DMS 273 treated with DMSO at 0.1 percent for 48 hours (cell line): Measurements from ENCODE around the gene ARHGEF16.

Source experiments
- DNase-seq: peaks from one replicate; lab custom pipeline; 2025; lab: John Stamatoyannopoulos, UW

ARHGEF16 gene

DNA sequence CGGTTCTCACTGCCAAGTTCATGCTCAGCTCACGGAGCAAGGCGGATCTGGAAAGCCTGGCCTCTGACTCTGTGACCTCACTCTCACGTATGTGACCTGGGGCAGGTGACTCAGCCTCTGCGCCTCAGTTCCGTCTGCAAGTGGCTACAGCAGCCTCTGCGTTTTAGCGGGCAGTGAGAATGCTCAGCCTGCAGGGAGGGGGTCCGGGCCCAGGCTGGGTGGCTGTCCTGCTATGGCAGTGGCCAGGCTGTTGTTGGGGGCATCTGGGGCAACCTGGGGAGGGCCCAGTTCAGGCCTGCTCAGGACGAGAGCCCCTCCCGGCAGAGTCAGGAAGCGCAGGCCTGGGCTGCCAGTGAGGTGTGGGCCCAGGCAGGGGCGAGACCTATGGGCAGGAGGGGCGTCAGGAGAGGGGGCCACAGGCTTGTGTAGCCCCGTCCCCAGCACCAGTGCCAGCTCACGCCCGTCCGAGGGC lies 27.9 kb downstream of the ARHGEF16 start:
- no peak for DNase-seq

DNA sequence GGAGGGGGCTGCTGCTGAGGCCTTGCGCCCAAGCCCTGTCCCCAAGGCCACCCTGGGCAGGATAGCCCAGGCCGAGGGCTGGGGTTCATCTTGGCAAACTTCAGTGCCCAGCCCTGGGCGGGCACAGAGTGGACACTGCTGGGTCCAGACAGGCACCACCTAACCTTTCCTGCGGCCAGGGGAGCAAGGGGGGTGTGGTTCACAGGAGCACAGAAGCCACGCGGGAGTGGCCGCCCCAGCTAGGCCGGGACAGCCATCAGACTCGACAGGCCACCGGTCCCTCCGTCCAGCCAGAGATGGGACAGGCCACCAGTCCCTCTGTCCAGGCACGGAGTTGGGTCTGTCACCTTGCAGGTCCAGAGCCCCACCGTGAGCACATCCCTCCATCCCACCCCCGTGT lies 28.9 kb downstream of the ARHGEF16 start:
- DNase-seq: no peak

DNA sequence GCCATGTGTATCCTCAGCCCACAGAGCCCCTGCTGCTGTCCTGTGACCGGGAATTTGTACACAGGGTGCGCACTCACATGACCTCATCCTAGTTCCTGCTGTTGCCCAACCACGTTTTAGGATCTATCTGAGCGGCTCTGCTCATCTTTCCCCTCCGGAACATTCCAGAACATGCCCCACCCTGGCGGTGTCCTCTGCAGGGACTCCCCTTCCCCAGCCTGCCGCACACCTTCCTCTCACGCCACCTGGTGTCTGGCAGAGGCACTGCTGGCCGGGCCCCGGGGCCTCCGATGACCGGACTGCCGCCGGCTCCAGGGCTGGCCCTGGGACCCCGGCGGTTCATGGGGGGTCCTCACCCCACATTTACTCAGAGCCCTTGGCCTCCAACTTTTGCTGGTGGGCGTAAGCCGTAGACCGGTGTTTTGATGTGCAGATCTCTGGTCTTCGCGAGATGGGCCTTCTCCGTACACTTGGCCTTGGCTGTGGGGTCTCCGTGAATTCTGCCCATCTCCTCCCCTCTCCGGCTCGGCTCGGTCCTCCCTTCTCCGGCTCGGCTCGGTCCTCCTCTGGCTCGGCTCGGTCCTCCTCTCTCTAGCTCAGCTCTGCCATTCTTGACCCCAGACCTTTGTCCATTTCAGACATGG lies 29.5 kb downstream of the ARHGEF16 start:
- no peak for DNase-seq

DNA sequence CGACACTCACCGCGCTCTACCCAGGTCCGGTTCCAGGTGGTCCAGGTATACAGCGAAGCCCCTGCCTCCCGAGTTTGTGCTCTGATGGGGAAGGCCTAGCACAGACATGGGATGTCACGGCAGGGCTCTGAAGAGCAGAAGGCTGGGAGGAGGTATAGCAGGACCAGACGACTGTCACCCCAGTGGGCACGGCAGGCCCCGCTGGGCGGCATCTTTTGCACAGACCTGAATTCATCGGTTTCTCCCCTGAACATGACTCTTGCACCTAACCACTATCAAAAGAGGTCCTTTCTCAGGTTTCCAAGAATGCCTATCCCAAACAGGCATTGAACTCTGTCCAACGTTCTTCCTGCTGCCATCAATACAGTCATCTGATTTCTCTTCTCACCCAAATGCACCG lies 30.6 kb downstream of the ARHGEF16 start:
- no peak for DNase-seq

DNA sequence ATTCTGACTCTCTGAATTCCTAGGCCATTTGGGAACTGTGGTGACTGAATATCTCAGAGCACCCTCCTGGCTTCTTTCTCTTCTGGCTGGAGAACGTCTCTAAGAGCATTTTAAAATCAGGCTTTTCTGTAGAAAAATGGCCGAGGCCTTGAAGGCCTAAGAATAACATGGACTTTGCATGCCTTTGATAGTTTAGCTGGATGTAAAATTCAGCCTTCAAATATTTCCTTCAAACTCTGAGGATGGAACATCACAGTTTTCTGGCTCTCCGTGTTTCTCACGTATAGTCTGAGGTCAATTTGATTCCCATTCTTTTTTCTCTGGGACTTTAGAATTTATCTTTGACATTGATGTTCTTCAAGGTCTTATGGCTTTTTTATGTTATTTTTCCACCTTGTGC lies 34.0 kb downstream of the ARHGEF16 start:
- no peak for DNase-seq

DNA sequence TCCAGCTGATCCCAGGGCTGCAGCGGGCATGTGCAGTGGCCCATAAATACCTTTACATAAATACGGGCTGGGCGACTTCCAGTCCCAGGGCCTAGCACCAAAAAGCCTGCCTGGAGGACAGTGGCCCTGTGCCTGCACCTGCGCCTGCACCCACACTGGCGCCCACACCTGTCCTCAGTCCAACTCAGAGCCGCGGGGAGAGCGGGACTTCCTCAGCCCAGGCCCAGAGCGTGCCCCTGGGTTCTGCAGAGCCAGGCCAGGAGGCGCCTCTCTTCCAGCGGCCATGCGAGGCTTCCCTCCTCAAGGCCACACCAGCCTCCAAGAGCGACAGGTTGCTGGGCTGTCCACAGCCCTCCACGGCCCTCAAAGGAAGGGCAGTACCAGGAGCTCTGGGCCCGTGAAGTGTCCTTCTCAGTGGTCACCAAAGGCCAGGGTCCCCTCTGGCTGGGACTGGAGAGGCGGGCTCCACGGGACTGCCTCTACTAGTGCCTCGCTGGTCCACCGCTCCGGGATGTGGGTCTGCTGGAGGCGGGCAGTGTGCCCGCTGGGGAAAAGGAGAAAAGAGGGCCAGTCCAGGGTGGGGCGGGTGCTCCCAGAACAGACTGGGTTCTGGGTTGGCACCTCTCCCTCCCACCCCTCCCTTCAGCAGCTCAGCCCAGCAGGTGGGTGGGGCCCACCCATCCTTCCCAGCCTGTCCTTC lies 35.7 kb downstream of the ARHGEF16 start:
- no peak for DNase-seq

DNA sequence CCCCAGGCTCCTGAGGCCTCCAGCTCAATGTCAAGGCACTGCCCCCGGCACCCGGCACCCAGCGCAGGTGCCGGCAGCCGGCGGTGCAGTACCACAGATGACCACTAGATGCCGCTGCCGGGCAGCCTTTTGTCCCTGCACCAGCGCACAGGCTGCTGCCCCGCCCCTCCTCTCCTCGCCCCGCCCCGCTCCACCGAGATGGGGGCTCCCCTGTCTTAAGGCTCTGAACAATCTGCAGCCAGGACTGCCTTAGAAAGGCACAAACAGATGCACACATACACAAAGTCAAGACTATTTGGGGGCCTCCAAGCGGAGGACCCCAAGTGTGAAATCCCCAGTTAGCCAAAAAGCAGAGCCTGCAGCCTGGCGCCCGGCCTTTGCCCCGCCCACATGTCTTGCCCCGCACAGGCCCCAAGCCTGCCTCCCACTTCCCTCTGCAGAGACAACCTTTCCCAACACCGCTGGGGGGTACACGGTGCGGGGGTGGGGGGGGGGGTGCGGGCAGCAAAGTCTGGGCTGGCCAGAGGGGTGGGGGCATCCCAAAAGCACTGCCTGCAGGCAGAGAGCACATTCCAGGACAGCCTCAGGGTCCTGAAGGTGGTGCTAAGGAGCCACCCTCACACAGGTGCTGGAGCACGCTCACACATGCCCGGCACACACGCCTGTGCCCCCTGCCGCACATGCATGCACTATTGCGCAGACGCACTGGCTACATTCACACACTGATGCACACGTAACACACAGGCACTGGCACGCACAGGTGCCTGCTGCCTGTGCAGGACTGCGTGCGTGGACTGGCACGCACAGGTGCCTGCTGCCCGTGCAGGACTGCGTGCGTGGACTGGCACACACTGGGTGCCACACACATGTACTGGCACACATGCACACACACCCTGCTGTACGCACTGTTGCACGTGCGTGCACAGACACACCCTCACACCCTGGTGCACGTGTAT lies 37.1 kb downstream of the ARHGEF16 start:
- DNase-seq: no peak

DNA sequence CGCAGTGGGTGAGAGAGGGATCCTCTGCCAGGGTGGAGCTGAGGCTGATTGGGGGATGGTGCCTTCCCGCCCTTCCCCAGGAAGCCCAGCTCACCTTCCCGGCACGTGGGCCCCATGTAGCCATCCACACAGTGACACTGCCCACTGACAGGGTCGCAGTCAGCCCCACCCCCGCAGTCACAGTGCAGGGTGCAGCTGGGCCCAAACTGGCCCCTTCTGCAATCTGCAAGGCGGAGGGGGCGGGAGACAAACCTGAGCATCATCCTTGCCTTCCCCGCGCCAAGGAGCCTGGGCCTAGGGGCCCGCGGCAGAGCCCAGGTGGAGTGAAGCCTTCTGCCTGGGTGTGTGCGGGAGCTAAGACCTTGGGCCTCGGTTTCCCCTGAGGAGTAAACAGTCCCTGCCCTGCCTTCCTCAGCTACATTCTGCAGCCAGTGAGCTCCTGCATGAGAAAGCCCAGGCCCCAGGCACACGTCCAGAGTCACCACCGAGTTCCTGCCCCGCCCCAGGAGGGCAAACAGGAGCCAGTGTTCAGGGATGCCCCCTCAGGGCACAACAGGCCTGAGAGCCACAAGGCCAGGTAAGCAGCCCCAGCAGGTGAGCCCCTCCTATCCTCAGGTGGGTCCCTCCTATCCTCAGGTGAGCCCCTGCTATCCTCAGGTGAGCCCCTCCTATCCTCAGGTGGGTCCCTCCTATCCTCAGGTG lies 38.2 kb downstream of the ARHGEF16 start:
- no peak for DNase-seq

DNA sequence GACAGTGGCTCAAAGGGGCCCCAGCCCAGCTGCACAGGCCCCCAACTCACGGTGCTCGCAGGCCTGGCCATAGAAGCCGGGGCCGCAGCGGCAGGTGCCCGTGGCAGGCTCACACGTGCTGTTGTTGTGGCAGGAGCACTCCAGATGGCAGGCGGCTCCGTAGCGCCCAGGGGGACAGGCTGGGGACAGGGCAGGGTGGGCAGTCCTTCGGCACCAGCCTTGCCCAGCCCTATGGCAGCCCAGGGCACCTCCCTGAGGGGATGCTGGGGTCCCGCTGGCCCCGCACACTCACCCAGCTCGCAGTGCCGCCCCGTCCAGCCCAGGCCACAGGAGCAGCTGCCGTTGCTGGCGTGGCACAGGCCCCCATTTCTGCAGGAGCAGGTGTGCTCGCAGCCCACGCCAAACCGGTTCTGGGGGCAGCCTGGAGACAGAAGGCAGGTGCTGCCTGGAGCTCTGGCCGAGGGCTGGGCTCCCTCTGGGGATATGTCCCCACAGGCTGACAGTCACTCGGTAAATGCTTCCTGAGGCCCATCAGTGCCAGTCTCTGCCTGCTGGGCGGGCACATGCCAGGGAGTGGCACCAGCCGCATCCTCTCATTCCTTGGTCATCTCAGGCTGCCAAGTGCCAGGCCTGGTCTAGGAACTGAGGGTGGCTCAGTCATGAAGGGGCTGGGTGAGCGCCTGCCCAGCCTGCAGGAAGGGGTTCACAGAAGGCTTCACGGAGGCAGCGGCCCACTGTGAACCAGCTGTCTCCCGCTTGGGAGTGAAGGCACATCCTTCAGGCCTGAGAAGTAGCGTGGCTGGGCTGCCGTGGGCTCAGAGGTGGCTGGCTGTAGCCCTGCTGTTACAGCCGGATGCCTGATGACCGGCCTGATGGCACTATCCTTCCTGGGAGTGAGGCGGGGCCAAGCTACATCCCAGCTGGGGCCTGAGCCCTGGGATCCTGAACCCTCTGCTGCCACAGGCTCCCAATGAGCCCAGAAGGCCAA lies 40.1 kb downstream of the ARHGEF16 start:
- DNase-seq: no peak

DNA sequence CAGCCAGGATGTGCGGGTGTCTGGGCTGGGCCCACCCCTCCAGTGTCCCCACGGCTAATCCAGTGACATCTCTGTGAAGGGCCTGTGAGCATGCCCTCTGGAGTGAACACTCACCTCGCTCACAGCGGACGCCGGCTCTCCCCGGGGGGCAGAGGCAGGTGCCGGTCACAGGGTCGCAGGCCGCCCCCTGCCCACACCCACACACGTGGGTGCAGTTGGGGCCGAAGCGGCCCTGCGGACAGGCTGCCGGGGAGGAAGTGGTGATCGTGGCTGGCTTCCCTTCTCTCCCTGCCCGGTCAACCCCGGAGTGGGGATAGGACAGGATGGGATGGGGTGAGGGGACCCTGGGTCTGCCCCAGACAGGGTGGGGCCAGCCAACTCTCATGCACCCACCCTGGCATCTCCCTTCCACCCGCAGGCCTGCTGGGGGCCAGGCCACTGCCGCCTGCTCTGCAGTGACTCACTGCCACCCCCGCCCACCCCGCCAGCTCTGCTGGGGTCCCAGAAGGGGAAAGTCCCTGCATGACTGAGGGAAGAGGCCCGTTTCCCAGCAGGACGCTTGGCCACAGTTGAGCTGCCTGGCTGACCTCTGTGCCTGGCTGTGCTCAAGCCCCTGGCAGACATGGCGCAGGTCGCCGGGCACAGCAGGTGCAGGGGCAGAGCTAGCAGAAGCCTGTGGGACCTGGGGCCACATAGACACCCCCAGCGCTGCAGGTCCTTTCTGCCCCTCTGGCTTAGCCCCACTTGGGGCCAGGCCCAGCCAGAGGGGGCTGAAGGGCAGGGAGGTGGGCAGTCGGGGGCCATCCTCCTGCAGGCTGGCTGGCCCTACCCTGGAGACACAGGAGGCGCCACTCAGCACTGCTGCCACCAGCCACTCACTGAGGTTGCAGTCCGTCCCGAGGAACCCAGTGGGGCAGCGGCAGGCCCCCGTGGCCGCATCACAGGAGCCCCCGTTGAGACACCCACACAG lies 41.6 kb downstream of the ARHGEF16 start:
- no peak for DNase-seq

DNA sequence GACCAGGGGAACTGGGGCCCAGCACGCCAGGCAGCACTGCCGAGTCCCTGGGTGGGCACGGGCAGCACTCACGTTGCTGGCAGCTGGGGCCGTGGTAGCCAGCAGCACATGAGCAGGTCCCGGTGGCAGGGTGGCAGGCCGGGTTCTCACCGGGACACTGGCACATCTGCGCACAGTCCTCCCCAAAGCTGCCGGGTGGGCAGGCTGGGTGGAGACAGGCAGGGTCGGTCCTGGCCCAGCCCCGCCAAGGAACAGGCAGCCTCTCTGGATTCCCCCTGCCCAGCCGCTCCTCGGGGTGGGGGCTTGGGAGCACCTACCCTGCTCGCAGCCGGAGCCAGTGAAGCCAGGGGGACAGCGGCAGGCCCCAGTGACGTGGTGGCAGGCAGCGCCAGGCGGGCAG lies 42.5 kb downstream of the ARHGEF16 start:
- DNase-seq: no peak

DNA sequence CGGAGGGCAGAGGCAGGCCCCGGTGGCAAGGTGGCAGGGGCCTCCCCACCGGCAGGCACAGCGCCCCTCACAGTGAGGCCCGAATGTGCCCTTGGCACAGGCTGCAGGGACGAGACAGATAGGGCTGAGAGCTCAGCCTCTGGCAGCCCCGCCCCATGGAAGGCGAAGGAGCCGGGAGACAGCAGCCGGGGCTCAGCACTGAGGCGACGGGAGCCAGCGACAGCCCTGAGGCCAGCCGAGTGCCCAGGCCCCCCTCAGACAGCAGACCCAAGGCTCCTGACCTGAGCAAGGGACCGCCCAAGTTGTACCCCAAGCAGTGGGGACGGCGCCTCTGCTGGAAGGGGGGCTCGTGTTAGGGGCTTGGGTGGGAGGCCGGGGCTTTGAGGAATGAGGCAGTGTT lies 43.1 kb downstream of the ARHGEF16 start:
- DNase-seq: no peak

DNA sequence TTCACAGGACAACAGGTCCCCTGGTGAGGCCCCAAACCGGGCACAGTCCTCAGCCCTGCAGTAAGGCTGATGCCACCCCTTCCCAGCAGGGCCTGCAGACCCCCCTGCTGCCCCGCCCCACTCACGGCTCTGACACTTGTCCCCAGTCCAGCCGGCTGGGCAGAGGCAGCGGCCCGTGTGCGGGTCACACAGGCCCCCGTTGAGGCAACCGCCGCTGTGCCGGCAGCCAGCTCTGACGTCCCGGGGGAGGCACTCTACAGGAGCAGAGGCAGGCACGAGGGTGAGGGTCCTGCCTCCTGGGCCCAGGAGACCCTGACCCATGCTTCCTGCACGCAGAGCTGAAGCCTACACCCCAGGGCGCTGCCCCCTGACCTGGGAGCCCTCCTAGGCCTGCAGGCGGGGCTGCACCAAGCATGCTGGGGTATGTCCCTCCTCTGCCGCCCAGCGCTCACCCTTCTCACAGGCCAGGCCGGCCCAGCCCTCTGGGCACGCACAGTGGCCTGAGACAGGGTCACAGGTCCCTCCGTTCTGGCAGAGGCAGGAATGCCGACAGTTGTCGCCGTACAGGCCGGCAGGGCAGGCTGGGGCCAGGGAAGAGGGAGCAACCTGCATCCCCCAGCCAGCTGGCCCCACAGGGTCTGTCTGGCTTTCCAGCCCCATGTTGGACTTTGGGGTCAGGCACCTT lies 43.9 kb downstream of the ARHGEF16 start:
- no peak for DNase-seq

DNA sequence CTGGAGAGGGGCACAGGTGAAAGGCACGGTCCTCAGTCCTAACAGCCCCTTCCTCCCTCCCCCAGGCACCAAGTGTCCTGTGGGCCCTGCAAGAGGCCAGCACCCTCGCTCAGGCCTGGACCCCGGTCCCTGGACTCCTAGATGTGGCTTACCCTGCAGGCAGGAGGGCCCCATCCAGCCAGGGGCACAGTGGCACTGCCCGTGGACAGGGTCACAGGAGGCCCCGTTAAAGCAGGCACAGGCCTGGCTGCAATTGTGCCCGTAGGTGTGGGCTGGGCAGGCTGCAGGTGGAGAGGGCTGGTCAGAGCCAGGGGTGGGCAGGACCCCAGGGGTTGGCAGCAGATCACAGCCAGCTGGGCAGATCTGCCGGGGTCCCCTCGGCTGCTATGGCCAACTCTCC lies 44.5 kb downstream of the ARHGEF16 start:
- no peak for DNase-seq

DNA sequence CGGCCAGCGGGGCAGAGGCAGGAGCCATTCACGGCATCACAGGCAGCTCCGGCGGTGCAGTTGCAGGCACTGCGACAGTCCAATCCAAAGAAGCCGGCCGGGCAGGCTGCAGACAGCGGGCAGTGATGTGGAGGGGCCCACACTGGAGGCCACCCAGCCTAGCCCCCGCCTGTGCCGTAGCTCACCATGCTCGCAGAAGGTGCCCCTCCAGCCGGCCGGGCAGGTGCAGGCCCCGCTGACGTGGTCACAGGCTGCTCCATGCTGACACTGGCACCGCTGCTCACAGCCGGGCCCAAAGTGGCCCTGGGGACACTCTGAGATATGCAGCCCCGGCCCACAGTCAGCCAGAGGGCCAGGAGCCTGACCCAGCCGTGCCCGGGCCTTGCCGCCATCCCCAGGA lies 45.1 kb downstream of the ARHGEF16 start:
- DNase-seq: no peak

DNA sequence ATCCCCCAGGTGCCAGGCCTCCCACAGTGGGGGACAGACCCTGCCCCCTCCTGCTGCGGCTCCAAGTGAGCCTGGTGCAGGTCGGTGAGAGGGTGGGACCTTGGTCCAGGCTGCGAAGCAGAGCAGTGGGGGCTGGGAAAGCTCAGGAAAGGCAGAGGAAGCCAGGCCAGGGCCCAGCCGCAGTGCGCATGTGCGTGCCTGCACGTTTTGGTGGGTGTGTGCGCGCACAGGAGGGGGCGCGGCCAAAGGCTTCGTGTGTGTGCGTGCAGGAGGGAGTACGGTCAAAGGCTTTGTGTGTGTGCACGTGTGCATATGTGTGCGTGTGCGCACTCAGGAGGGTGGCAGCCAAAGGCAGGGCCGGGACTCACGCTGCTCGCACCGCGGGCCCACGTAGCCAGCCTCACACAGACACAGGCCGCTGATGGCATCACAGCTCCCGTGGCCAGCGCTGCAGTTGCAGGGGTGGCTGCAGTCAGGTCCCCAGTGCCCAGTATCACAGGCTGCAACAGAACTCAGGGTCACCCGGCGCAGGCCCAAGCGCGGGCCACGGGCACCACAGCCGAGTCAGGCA lies 45.9 kb downstream of the ARHGEF16 start:
- DNase-seq: no peak

DNA sequence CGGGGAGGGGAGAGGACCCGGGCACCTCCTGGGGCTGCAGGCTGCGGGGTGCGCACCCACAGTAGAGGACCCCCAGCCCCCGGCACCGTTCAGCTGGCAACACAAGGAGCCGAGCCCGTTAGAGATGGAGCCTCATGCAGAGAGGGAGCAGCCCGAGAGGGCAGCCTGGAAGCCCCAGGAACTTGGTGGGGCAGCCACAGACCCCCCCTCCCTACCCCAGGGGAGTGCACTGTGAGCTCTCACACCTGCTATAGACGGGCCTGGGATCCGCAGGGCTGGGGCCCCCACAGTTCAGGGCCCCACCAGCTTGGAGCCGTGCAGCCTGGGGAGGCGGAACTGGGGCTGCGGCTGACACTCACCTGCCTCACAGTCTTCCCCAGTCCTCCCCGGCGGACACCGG lies 47.0 kb downstream of the ARHGEF16 start:
- no peak for DNase-seq

DNA sequence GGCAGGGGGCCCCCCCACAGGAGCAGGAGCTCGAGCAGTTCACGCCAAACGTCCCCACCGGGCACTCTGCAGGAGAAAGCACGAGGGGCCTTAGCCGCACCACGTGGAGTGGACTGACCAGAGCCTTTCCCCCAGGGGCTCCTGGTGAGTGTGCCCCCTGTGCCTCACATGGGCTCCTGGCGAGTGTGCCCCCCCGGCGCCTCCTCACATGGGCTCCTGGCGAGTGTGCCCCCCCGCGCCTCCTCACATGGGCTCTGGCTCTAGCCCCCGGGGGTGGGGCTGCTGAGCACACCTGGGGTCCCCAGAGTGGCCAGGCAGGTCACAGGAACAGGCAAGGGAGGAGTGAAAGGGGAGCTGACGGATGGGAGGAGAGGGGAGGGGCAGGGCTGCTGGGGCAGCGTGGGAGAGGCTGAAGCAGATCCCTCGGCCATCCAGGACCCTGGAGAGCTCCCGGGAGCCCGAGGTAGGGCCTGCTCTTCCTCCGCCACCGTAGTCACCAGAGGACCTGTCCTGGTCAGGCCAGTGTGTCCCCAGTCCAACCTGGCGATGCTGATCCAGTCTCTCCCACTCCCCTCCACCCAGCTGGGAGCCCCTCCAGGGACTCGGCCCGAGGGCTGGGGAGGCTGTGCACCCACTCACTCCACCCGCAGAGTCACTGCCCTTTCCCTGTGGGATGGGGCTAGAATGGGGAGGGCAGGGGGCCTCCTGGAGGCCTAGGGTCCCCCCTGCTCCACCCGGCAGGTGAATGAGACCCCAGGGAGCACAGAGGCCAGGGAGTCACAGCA lies 47.6 kb downstream of the ARHGEF16 start:
- DNase-seq: no peak
